IPS-18c (cell line): ENCODE results near the gene GRIK4.

Experiments
- H3K4me3 ChIP-seq: 2 replicates; pipeline ENCODE4 v1.7.0; 2013; ENCODE audit warnings: low read depth, mild to moderate bottlenecking, low read length, moderate library complexity; ENCODE audit not compliant: insufficient read depth
- H3K9me3 ChIP-seq: one replicate; pipeline ENCODE4 v1.6.1; 2013; ENCODE audit warnings: mild to moderate bottlenecking, low read length, moderate library complexity; ENCODE audit not compliant: control insufficient read depth, insufficient read depth

Gene GRIK4

DNA sequence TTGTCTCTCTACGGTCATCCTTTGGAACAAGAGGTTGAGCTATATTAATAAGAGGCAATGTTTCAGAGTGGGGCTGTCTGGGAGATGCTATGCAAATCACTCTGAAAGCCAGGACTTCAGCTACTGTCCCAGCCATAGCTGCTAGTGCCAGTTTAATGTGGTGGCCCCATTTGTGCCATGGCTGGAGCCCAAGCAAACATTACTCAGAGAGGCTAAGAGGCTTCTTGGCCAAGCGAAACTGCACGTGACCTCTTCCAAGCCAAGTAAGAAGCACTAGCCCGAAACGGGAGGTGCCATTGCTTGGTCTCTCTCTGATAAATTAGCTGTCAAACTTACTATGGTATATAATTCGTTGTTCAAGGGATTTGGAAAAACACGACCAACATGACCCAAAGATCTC is 462.0 kb downstream of the GRIK4 start:
- Histone ChIP-seq H3K9me3 (no peaks in the 10 kb centered on the region), H3K4me3 (no peak overlapping the region)

DNA sequence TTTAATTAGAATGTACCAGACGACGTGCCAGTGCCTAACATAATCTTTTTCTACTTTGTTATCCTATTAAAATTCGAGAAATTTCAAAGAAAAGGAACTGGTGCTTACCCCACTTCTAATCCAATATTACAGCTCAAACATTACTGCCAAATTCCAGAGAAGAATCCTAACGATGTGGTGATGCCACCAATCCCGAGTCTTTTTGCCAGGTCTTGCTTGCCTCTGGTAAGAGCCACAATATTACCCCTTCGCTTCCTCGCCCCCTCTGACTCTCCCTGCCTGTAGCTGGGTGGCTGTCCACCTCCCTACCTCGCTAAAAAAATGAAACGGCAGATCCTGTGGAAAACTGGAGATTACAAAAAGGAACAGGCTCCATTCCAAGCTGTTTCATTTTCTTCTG is 462.9 kb downstream of the GRIK4 start:
- no peaks in the 10 kb centered on the region for H3K9me3 ChIP-seq
- H3K4me3 ChIP-seq: no peak overlapping the region

DNA sequence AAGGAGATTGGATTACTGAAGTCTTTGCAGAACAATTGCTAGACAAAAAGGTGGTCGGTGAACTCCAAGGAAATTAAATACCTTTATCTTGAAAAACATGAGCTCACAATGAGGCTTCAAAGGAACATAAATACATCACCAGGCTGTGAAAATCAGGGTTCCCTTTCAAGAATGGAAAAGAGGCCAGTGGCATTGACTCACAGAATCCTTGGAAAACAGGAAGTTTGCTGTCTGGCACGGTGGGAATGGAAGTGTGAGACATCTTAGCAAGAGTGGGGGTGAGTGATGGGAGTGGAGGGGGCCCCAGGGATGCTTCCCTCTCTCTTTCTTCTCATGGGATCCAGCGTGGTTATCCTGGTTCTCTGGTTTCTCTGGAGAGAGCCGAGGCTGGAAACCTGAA is 463.4 kb downstream of the GRIK4 start:
- no peak overlapping the region for H3K4me3 ChIP-seq
- H3K9me3 ChIP-seq: no peaks in the 10 kb centered on the region

DNA sequence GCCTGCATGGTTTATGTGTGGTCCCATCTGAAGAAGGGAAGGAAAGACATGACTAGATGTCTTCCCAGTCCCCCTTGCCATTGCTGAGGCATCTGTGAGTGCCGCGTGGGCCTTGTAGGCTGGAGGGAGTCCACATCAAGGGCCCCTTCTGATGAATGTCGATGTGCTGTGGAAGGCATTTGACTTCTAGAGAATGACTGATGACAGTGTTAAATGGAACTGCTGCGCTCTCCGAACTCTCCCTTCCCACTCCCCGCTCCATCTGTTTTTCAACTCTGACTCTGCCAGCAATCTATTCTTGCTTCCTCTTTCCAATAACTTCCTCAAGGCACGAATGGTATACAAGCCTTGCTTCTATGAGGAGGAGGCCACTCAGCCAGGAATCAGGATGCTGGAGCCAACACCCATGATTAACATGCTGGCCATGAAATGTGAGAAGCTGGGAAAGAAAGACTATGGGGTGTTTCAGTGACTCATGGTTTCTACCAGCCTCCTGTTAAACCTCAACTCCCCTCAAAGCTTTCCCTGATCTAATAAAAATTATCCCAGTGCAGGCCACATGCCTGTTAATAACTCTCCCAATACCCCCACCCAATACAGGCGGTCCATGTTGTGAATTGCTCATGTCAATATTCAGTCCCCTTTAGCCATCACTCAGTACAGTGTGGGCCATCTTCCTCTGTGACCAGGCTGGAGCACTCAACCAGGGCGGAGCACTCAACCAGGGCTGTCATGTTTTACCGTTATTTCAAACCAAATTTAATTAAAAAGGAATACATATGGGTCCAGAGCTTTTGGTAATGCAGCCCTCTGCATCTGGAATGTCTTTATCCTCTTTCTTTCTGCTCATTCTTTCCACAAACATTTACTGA is 466.0 kb downstream of the GRIK4 start:
- H3K9me3 ChIP-seq: no peaks in the 10 kb centered on the region
- no peak overlapping the region for H3K4me3 ChIP-seq

DNA sequence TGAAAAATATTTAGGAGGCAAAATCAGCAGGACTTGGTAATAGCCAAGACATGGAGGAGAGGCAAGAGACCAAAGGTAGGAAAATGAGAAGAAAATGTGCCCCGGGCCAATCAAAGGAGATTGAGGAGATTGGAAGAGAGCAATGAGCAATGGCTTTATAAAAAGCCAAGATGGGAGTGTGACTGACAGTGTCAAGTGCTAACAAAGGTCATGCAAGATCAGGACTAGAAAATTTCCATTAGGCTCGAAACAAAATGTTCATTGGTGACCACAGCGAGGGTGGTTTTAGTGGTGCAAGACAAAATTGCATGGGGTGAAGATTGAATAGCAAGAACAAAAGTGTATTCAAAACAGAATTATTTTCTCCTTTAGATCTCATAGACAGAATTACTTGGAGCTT is 467.2 kb downstream of the GRIK4 start:
- no peak overlapping the region for H3K4me3 ChIP-seq
- H3K9me3 ChIP-seq: no peaks in the 10 kb centered on the region

DNA sequence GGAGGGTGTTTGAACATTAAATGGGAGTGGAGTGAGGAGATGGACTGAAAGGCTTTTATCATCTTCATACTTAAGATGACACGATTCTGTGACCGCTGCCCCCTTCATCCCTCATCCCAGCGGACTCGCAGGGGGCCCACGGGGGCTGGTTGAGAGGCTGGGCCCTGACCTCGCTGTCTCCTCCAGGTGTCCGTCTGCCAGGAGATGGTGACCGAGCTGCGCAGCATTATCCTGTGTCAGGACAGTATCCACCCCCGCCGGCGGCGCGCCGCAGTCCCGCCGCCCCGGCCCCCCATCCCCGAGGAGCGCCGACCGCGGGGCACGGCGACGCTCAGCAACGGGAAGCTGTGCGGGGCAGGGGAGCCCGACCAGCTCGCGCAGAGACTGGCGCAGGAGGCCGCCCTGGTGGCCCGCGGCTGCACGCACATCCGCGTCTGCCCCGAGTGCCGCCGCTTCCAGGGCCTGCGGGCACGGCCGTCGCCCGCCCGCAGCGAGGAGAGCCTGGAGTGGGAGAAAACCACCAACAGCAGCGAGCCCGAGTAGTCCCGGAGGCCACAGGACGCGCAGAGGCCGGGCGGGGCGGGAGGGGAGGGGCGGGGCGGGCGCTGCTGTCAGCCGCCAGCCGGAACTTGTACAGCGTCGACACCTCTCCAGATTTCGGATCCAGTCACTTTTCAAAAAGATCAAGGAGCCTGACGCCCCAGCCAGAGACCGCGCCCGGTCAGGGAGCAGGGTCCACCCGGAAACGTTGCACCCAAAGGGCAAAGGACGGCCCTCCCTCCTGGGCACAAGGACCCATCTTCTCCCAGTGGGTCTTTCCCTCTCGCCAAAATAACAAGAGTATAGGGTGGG is 474.4 kb downstream of the GRIK4 start:
- no peaks in the 10 kb centered on the region for H3K9me3 ChIP-seq
- peak overlapping the region; percentile 44; the same call in 1 of the 2 replicates for H3K4me3 ChIP-seq

DNA sequence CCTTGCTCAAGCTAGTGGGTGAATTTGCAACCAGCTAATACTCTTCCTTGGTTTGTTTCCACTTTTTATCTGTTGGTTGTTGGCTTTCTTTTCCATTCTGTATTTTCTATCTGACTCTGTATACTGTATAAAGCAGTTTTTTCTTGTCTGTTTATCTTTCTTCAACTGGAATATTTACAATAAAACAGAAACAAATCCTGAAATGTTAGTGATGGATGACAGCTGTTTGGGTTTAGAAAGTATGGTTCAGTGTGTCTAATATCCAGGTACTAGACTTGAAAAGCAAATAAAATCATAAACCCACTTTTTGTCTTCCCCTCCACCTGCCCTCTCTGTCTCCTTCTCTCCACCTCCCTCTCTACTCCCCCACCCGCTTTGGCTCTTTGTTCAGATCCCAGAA is 477.1 kb downstream of the GRIK4 start:
- no peaks in the 10 kb centered on the region for H3K9me3 ChIP-seq
- no peak overlapping the region for H3K4me3 ChIP-seq

DNA sequence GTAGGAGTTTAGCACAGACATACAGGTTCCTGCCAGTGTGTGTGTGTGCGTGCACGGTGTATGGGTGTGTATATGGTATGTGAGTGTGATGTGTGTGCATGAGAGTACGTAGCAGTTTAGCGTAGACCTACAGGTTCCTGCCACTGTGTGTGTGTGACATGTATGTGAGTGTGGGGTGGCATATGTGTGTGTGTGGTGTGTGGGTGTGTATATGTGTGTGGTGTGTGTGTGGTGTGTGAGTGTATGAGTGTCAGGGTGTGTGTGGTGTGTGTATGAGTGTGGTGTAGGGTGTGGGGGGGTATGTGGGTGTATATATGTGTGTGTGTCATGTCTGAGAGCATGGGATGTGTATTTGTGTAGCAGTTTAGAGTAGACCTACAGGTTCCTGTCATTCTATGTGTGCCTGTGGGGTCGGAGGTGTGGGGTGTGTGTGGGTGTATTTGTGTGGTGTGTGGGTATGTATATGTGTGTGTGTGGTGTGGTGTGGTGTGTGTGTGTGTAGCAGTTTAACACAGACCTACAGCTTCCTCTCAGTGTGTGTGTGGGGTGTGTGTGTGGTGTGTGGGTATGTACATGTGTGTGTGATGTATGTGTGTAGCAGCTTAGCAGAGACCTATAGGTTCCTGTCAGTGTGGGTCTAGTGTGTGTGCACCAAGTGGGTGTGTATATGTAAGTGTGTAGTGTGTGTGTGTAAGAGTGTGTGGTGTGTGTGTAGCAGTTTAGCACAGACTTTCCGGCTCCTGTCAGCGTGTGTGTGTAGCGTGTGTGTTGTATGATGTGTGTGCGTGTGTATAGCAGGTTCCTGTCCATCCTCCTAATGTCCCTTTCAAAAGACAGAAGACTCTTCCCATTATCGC is 480.5 kb downstream of the GRIK4 start:
- no peaks in the 10 kb centered on the region for H3K9me3 ChIP-seq

DNA sequence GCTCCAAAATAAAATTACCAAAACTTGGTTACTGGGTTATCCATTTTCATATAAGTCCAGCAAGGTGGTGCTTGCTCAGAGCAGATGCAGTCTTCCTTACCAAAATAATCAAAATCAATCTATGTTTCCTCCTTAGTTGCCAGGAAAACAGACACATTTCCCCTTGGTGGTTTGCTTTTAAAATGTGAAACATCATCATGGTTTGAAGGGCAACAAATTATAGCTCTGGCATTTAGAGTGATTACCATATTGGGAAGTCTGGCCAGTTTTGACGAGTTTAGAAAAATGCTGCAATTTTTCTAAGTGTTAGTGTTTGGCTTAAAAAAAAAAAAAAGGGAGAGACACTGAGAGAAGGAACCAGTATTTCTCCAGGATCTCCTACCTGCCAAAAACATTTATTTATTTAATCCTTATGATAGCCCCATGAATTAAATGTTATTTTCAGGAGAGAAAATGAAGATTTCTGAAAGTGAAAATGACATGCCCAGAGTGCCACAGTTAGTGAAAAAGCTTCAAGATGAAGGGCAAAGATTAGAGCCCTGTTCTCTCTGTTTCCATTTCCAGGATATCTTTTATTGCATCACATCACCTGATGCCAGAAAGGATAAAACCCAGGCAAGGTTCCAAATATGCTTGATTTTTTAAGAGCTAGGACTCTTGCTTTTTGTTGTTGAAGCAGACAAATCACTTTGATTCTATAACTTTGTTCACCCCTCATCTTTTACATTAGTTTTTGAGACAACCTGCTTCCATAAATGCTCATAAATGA is 482.7 kb downstream of the GRIK4 start:
- Histone ChIP-seq H3K4me3 (no peak overlapping the region), H3K9me3 (no peaks in the 10 kb centered on the region)

More for the DNA sequence above, 480.5 kb downstream of the GRIK4 start:
- H3K4me3 ChIP-seq: no peak overlapping the region

DNA sequence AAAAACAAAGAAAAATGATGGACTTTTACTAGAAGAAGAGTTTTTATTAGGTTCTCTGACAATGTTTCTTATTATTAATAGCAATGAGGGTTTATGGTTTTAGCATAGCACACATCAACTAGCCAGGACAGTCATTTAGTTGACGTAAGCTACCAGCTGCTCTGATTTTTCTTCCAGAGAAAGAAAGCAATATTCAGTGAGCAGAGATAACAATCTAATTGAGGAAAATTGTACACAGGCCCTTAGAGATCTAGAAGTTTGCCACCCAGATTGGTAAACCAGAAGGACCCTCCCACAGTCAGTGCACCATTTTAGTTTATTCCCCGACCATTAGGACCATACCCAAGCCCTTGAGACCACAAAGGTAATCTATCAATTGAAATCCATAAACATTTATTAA is 483.6 kb downstream of the GRIK4 start:
- Histone ChIP-seq H3K4me3 (no peak overlapping the region), H3K9me3 (no peaks in the 10 kb centered on the region)

DNA sequence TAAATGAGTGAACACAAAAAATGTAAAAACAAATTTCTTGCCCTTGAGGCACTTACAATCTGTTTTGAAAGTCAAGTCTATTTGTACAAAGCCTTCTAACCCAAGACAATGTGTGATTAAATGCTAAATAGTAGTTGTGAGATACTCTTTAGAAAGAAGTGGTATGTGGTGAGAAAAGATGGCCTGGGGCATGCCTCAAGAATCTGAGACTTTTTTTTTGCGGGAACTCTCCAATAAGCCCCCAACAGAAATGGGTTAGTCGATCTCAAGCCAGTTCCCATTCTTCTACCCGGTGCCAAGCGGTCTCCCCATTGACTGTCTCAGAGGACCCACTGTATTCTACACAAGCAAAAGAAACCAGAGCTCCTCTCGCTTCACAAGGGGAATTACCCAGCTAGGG is 485.4 kb downstream of the GRIK4 start:
- H3K4me3 ChIP-seq: no peak overlapping the region
- no peaks in the 10 kb centered on the region for H3K9me3 ChIP-seq

DNA sequence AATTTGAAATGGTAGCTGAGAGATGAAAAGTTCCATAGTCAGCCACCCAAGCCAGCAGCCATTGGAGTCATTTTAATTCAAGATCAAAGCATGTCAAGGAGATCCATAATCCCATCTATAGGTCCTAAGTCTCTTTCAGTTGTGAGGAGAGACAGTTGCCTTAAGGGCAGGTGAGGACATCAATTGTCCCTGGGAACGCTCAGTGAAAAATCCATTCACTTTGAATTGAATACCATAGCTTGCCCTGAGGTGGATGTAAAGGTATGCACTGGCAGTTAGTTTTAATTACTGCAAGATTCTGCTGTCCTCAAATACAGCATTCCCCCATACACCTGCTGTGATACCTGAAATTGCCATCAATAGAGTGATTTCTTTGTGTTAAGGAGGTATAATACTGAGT is 487.0 kb downstream of the GRIK4 start:
- no peak overlapping the region for H3K4me3 ChIP-seq
- H3K9me3 ChIP-seq: no peaks in the 10 kb centered on the region

DNA sequence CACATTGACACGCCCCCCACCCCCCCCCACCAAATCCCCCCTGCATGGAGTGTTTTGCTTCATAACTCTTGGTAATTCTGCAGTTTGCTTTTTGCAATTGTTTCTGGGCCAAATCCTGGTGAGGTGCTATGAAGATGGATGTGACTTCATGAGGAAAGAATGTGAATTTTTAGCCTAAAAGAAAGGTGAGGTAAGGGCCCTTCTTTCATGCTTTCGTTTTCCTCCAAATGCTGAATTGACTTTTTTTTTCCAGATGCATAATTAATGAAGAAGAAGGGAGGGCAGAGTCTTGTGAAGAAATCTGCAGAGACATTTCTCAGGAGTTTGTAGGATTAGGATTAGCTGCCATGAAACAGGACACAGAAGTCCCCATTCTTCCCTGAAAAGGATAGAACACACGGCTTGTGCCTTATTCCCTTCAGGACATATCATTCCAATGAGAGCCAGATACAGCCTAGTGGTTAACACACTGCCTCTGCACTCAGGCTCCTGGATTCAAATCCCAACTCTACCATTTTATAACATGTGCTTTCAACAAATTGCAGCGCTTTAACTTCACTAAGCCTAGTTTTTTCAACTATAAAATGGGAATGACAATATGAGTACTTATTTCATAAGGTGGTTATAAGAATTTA is 492.8 kb downstream of the GRIK4 start:
- no peaks in the 10 kb centered on the region for H3K9me3 ChIP-seq
- H3K4me3 ChIP-seq: no peak overlapping the region

DNA sequence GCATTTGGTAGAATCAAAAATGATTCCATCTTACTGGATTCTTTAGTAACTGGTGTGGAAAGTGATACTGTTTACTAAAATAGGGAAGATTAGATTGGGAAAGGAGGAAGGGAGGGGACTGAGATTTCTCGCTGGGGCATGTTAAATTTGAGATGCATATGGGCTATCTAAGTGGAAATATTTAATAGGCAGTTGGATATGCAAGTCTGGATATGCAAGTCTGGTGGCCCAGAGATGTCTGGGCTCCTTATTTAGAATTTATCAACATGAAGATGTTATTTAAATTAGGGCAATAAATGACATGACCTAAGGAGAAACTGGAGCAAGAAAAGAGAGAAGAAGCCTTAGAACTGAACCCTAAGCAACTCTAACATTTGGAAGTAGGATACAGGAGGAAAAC is 495.4 kb downstream of the GRIK4 start:
- H3K9me3 ChIP-seq: no peaks in the 10 kb centered on the region
- H3K4me3 ChIP-seq: no peak overlapping the region

DNA sequence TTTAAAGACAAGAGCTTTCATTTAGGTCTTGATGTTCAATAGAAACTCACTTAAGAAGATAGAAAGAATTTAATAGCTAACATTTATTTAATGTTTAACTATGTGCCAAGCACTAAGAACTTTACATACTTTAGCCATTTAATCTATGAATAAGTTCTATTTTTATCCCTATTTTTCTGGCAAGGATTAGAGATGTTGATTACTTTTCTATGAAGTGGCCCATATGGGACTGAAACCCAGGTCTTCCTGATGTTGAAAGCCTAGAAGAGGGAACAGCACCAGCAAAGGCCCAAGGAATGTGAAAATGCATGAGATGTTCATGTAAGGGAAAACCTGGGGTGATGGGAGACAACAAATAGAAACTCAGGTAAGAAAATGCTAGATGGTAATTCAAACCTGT is 497.0 kb downstream of the GRIK4 start:
- H3K4me3 ChIP-seq: no peak overlapping the region
- no peaks in the 10 kb centered on the region for H3K9me3 ChIP-seq

DNA sequence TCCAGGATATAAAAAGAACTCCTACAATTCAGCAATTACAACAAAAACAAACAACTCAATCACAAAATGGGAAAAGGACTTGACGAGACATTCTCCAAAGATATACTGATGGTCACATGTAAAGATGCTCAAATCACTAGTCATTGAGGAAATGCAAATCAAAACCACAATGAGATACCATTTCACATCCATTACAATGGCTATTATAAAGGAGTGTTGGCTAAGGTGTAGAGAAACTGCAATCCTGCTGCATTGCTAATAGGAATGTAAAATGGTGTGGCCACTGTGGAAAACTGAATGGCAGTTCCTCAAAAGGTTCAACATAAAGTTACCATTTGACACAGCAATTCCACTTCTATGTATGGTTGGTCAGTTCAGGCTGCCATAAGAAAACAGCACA is 500.5 kb downstream of the GRIK4 start:
- H3K9me3 ChIP-seq: no peaks in the 10 kb centered on the region
- no peak overlapping the region for H3K4me3 ChIP-seq
